Measurements from ENCODE around the gene KPNA6.

The KPNA6 gene

GRCh38 chr1:32192220-32192948 is 84.5 kb downstream of the KPNA6 start:
- H3K4me3 ChIP-seq (ENCODE audit: low read depth, low read length), result no peak overlapping the region
- in situ Hi-C loops (cut with HindIII; ENCODE audit: low pct_ligation_motif_present, low sequenced_read_pairs), result no loop called here
- no peaks in the 10 kb centered on the region for H3K27me3 ChIP-seq (replicated peaks)
- H3K36me3 ChIP-seq (replicated peaks), result peaks cover 95% of the 10 kb centered on the region
- TF ChIP-seq, protein P1, sequence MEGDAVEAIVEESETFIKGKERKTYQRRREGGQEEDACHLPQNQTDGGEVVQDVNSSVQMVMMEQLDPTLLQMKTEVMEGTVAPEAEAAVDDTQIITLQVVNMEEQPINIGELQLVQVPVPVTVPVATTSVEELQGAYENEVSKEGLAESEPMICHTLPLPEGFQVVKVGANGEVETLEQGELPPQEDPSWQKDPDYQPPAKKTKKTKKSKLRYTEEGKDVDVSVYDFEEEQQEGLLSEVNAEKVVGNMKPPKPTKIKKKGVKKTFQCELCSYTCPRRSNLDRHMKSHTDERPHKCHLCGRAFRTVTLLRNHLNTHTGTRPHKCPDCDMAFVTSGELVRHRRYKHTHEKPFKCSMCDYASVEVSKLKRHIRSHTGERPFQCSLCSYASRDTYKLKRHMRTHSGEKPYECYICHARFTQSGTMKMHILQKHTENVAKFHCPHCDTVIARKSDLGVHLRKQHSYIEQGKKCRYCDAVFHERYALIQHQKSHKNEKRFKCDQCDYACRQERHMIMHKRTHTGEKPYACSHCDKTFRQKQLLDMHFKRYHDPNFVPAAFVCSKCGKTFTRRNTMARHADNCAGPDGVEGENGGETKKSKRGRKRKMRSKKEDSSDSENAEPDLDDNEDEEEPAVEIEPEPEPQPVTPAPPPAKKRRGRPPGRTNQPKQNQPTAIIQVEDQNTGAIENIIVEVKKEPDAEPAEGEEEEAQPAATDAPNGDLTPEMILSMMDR (IDR thresholded peaks at IDR 0.05; ENCODE audit: low read depth, low read length, missing control alignments), result no peak
- no peak for DNase-seq
- no peak overlapping the region for H3K27ac ChIP-seq

- TF ChIP-seq, protein P1 (IDR thresholded peaks at IDR 0.05; ENCODE audit: low read depth, low read length, missing control alignments), result no peak
- in situ Hi-C loops (cut with HindIII; ENCODE audit: low pct_ligation_motif_present, low sequenced_read_pairs), result no loop called here
- no peak overlapping the region for H3K4me3 ChIP-seq (ENCODE audit: low read depth, low read length)
- H3K27me3 ChIP-seq (replicated peaks), result no peaks in the 10 kb centered on the region
- H3K36me3 ChIP-seq (replicated peaks), result peaks cover 78% of the 10 kb centered on the region
- H3K27ac ChIP-seq, result no peak overlapping the region
- DNase-seq, result no peak
These were observed 87.1 kb downstream of the KPNA6 start for GRCh38 chr1:32194984-32195383.

- no peaks in the 10 kb centered on the region for H3K27me3 ChIP-seq (replicated peaks)
- H3K4me3 ChIP-seq (ENCODE audit: low read depth, low read length), result no peak overlapping the region
- no peak for DNase-seq
- no peak overlapping the region for H3K27ac ChIP-seq
- in situ Hi-C loops (cut with HindIII; ENCODE audit: low pct_ligation_motif_present, low sequenced_read_pairs), result no loop called here
- TF ChIP-seq, protein P1 (IDR thresholded peaks at IDR 0.05; ENCODE audit: low read depth, low read length, missing control alignments), result no peak
- H3K36me3 ChIP-seq (replicated peaks), result peaks cover 72% of the 10 kb centered on the region
These were observed 87.7 kb downstream of the KPNA6 start for GRCh38 chr1:32195531-32195930.

DNA sequence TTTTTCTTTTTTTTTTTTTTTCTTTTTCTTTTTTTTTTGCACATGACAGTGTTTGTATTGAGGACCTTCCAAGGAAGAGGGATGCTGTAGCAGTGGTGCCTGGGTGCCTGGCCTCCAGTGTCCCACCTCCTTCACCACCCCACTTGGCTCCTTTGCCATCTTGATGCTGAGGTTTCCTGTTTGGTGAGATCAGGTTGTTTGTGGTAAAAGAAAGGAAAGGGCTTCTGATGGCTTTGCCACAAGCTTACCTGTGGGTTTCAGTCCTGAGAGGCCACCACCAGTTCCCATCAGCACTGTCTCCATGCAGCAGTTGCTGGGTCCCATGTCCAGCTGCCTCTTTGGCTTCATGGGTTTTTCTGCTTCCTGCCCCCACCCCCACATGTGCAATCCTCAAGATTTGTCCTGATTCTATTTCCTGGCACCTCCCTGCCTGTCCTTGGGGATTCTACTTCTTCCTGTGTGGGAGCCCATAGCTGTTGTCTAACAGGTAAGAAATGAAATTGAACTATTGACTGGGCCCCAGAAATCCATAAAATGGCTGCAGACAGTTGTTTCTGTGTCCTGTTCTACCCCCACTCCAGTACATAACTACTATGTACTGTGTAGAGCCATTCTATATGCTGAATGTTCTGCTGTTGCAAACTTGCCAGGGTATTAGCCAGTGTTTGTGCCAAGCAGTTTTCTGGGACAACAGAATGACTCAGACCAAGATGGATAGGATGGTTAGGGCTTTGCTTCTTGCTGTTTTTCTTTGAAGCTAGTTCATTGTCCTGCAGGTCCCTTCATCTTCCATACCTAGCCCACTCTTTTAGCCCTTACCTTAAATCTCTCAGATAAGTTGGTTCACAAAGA is 88.3 kb downstream of the KPNA6 start:
- Histone ChIP-seq H3K36me3 (replicated peaks) (peaks cover 66% of the 10 kb centered on the region), H3K27ac (no peak overlapping the region), H3K27me3 (replicated peaks) (no peaks in the 10 kb centered on the region), H3K4me3 (ENCODE audit: low read depth, low read length) (no peak overlapping the region)
- in situ Hi-C loops (cut with HindIII; ENCODE audit: low pct_ligation_motif_present, low sequenced_read_pairs), result no loop called here
- DNase-seq, result no peak
- TF ChIP-seq, protein P1 (IDR thresholded peaks at IDR 0.05; ENCODE audit: low read depth, low read length, missing control alignments), result no peak

- no peak overlapping the region for H3K27ac ChIP-seq
- no peaks in the 10 kb centered on the region for H3K27me3 ChIP-seq (replicated peaks)
- TF ChIP-seq, protein P1 (IDR thresholded peaks at IDR 0.05; ENCODE audit: low read depth, low read length, missing control alignments), result no peak
- in situ Hi-C loops (cut with HindIII; ENCODE audit: low pct_ligation_motif_present, low sequenced_read_pairs), result no loop called here
- no peak overlapping the region for H3K4me3 ChIP-seq (ENCODE audit: low read depth, low read length)
- peaks cover 57% of the 10 kb centered on the region for H3K36me3 ChIP-seq (replicated peaks)
- DNase-seq, result no peak
These were observed 89.2 kb downstream of the KPNA6 start for GRCh38 chr1:32197074-32197473.

All from brain microvascular endothelial cell (primary cell).